GM19043 (cell line): ENCODE data around the gene STX8.

Experiments used
- ATAC-seq: cut with Tn5 transposase; IDR thresholded peaks from one replicate; pipeline ENCODE4 v1.9.1; 2021; ENCODE audit warnings: low read depth; ENCODE audit not compliant: unreplicated experiment

The STX8 gene

DNA sequence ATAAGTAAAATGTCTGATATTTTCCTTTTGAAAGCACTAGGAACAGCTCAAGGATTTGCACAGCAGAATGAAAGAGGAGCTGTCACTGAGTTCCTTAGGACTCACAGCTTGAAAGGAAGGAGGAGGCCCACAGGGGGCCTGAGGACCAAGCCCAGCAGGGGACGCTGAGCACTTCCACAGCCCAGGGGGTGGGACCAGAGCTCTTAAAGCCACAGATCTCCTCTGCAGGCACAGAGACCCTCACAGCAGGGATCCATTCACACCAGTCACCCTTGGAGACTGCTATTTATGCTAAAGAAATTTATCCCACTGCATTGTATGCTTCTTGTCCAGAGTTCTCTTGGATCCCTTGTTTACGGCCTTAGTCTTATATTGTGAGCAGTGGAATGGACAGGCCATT lies 253.3 kb downstream of the STX8 start:
- no peak for ATAC-seq

DNA sequence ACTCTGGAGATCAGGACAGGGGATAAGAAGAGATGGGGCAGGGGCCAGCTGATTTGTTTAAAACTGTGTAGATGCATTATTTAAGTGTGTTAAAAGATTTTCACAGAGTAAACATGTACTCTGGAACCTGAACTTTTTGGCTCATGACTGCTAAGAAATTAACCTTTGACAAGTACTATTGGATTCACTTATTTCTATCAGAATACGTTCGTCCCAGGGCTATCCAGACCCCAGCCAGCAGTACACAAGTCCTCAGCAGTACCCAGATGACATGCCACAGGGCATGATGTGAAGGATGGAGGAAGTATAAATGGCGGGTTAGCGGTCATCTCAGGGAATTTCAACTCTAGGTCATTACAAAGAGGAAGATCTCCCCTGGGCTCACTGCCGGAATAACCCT lies 253.7 kb downstream of the STX8 start:
- ATAC-seq: no peak

DNA sequence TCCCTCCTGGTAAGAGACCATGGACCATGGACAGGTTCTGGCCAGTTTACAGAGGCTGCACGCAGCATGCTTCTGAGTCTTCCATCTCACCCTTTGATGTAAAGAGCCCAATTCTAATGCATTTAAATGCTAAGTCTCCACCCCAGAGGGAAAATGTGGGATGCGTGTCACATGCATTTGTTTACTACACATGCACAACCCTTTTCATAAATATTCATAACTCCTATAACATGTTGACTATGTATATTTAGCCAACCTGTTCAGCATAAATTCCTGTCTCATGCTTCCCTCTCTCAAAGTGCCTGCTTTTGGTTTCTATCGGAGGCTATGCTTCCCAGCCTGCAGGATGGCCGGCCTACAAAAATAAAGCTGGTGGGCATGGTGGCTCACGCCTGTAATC lies 260.3 kb downstream of the STX8 start:
- ATAC-seq: no peak

DNA sequence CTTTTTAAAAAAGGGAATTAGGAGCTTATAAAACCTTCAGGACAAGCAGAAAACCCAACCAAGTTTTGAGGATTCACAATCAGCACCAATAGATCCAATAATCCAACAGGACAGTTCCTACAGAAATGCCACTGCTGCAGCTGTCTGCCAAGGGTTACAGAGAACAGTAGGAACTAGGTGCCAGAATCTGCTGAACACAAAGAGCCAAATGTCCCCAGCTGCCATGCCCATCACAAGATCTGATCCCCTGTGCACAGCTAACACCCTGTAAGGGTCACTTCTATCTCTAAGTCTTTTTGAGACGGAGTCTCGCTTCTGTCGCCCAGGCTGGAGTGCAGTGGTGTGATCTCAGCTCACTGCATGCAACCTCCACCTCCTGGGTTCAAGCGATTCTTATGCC lies 262.3 kb downstream of the STX8 start:
- ATAC-seq: no peak

DNA sequence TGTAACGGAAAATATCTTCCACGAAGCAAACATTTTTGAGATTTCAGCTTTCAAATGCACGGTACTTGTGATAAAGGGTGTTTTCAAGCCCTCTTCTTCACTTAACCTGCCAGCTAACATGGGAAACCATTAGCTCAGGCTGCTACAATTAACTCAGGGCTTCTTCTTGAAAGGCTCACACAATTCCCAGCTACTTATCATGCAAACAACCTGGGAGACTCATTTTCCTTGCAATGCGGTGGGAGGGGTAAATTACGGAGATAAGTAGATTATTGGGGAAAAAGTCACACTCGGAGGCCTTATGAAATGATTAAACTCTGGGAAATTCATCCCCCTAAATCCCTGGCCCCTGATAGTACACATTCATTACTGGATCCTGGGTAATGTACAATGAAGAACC lies 266.4 kb downstream of the STX8 start:
- ATAC-seq: no peak

DNA sequence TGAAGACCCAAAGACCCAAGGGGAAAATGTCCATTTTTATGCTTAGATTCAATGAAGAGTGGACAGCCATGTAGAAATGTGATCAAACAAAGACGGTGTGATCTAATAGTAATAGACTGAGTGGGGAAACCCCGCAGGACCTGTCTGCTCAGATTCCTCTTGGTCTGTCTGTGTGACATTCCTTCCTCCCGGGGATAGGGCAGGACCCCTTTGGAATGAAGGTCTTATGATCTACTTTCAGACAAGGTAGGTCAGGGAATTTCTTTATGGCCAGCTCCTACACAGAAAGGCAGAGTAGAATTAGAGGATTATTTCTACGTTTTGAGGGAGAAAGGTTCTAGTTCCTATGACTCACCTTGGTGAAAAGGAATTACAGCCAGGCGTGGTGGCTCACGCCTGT lies 267.6 kb downstream of the STX8 start:
- no peak for ATAC-seq

DNA sequence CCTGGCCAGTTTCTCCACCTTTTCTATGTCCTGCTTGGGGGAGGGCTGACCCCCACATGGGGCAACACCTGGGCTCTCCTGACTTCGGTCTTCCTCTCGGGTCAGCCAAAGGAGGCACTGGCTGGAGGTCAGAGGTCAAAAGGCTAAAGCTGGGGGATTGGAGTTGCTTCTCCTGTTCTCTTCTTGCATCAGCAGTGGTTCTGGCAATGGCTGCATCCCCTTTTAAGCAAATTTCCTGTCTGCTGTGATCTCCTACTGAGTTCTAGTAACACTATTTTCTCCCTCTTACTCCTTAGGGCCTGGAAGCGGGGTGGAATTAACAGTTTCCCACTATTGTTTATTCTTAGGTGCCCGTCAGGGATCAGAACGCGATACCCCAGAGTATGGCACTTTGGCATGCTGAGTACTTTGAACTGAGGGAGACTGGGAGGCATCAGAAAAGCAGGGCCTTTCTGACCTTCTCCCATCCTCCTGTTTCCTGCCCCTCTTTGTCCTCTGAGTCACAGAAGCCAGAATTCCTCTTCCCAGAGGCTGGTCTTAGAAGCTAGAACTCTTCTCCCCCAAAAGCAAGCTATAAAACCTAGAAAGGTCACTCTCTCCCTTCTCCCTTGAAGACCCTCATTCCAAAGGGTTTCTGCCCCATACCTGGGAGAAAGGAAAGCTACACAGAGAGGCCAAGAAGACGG lies 268.2 kb downstream of the STX8 start:
- ATAC-seq: no peak

DNA sequence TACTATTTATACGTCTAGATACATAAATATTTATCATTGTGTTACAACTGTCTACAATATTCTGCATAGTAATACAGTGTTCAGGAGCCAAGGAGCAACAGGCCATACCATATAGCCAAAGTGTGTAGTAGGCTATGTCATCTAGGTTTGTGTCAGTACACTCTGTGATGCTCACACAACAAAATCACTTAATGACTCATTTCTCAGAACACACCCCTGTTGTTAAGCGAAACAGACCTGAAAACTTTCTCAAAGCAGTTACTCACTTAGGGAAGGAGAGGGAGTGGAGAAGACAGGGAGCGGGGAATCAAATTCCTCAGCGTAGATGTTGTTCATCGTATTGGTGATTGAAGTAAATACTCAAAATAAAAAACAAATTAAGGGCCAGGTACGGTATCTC lies 269.5 kb downstream of the STX8 start:
- ATAC-seq: no peak

DNA sequence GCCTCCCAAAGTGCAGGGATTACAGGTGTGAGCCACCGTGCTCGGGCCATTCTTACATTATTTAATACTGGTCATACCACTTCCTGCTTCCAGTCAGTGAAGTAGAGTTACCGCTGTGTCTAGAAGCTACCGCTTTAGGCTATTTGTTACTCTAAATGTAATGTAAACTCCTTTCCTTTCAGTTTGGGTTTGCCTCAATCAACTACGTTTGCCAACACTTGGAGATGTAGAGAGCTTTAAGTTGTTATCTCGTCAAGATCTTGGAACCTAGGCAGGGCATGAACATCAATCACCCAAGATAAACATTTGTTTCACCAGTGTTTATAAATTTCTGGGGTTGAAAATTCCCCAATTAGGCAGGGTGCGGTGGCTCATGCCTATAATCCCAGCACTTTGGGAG lies 275.9 kb downstream of the STX8 start:
- no peak for ATAC-seq

DNA sequence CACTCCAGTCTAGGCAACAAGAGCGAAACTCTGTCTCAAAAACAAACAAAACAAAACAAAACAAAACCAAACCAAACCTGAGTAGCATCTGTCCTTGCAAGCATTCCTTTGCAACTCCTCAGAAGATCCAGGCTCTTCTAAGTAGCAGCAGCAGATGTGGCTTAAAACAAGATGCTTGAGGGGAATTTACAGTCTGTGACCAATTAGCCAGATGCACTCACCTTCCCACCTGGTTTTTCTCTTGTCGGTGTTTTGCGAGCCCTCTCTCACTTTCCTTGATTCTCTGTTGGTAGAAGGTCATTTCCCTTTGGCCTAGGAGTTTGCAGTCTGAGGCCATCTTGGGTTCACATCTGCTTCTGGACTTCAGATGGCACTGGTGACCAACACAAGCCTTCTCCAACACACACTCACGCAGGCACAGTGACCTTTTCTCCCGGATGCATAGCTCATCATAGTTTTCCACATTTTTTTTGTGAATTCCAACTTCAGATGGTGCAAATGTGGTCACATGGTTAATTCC lies 276.8 kb downstream of the STX8 start:
- no peak for ATAC-seq

DNA sequence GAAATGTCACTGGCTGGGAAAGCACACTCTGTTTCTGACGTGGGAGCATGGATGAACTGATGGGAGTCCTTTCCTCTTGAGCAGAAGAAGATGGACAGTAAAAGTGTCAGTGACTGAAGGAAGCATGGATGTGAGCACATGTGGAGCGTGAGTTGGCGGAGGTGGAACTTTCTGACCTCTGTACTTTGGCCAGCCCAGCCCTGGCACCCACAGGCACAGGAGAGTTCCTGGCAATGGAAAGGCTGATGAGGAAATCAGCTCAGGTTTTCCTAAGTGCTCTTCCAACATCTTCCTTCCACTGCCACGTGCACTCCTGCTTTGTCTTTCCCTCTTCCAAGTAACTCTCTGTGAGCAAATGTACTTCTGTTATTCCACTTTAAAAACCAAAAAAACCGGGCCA lies 277.5 kb downstream of the STX8 start:
- no peak for ATAC-seq

DNA sequence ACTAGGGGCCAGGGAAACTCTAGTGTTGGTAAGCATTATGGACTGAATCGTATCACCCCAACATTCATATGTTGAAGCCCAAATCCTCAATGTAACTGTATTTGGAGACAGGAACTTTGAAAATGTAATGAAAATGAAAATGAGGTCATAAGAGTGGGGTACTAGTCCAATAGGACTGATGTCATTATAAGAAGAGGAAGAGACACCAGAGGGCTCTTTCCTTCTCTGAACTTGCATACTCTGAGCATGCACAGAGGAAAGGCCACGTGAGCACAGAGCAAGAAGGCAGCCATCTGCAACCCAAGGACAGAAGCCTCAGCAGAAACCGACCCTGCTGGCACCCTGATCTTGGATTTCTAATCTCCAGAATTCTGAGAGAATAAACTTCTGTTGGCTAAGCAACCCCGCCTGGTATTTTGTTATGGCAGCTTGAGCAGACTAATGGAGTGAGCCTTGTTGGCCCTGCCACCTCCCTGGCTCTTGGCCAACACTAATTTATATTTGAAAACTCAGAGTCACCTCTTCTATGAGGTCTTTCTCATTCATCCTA lies 280.9 kb downstream of the STX8 start:
- no peak for ATAC-seq

DNA sequence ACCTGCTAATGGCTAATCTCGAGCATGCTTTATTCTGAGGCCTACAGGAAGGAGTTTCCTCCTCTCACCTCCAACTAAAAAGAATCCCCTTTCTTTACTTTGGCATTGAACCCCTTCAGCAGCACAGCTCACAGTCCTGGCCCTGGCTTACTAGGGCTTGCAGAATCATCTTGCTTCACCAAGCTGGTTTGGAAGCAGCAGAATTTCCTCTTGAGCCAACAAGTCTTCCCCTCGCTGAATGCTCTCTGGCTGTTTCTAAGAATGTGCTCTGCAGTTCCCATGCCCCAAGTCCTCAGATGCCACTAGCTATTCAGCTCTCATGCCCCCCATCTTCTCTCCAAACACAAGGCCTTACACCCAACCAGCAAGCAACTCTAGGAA lies 283.1 kb downstream of the STX8 start:
- ATAC-seq: no peak

DNA sequence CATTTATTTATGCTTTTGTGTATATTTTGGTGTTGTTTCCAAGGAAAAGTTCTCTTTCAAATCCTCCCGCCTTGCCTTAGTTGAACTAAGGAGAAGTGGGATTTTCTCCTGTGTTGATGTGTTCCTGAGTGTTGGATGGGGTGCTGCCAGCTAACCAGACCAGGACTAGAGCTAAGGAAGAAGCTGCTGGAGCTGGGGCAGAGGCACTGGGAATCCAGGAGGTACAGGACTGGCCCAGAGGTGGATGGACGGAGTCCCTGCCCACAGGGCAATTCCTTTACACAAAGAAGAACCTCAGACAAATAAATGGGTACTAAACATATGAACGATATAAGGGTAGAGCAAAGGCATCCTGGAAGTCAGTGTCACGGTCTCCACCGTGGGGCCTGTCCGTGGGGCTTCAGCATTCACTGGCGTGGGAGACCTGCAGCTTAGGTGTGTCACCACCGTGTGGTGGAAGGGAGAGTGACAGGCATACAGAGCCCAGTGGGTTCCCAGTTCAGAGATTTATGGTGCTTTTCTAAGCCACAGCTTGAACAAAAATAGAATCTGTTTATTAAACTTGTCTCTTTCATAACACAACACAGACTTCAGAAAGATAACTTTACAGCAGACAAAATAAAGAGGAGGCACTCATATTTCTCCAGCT lies 283.6 kb downstream of the STX8 start:
- ATAC-seq: no peak

DNA sequence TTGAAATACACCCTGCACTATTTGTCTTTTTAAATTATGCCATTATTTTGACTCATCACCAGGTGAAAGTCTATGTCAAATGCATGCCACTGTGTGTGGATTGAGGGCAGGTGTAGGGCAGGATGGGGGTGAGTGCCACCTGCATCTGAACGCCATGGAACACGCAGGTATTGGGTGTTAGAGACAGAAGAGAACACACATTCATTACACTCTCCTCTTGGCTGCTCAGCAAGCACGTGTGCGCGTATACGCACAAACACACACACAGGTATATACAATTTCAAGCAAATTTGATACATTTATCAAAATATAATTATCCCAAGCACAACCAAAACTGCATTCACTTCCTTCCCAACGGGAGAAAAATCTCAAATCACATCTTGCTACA lies 285.4 kb downstream of the STX8 start:
- no peak for ATAC-seq

DNA sequence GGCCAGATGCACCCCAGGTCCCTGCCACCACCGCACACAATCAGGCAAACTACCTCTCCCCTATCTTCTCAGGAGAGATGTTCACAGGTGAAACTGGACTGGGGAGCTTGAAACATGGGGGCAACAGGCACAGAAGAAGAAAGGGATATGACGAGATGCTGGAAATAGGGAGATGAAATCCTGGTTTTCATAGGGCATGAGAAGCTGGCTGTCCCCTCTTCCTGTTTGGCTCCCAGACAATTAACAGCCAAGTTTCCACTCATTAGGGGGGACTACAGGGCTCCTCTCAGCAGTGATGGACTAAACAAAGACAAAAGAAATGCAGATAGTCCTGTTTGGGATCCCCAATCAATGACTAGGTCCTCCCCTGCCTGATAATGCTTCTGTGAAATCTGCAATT lies 288.3 kb downstream of the STX8 start:
- no peak for ATAC-seq

DNA sequence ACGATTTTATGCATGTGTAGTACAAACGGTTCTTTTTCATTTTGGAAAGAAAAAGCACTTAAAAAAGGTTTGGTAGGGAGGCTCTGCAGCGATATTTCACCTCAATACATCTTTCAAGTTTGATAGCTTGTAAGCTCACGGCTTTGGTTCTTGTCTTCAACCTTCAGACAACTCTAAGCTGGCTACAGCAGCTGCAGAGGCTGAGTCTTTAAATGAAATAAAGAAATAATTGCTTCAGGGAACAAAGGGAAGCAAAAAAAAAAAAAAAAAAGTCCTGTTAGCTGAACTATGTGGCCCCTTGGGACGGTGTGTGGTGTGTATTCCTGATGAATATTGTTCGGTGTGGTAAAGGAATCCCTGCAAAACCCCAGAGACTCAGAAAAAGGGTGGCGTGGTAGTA lies 289.2 kb downstream of the STX8 start:
- ATAC-seq: no peak

DNA sequence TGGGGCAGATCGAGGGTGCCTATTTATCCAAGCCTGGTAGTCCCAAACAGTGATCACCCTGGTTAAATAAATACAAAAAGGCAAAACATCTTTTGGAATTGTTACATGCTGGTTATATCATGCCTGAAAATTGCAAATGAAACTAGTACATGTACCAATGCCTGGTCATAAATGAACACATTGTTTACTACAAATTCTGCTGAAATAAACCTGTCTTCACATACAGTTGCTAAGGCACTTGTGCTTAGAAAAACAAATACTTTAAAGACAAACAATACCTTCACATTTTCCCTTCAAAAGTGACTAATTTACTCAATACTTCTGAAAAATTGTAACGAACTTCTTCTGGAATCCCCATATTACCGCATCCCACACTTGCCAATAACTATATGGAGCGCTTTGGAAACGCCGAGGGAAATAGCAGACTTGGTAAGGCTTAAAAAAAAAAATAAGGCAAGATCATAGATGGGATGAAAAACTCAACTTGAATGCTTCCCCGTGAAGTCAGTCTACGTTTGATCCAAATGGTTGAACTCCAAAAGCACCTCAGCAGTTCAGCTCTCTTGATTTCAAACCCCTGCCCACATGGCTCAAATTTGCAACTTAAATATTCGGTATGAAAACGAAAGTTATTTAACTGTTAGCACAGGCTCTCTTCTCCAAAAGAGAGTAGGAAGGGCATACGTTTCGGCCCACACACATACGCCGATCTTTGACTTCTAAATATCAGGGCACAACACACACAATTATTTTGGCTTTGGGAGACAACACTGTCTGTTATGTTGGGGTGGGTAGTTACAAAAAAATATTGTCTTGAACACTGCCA lies 289.8 kb downstream of the STX8 start:
- ATAC-seq: no peak

DNA sequence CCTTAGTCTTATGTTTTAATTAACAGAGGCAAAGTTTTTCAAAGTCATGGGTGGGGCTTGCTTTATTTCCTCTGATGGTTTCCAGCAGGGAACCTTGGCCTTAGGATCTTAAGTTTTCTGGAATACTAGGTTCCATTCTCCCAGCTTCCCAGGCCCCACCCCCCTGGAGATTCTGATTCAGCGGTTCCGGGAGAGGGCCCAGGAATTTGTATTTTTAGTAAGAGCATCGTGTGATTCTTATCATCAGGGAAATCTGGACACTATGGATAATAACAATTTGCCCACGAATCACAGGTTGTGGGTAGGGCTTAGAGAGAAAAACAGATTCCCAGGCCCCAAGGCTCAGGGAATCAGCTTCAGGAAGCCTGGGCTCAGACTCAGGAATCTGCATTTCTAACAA lies 290.7 kb downstream of the STX8 start:
- ATAC-seq: no peak

DNA sequence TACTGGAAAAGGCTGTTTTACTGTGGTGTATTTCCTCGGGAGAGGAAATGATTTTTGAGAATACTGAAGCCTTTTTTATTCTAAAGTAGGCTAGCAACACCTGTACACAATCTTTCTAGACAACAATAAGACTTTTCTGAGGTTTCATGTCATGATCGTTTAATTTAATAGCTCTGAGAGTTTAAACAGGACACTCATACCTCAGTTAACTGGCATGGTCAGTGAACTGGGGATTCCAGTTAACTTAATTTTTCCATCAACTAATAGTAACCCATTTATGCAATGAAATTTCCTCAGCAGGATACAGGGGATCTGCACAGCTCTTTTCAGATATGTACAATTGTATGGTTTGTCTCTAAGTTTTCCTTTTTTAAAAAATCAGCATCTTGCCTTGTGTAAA lies 291.7 kb downstream of the STX8 start:
- no peak for ATAC-seq

DNA sequence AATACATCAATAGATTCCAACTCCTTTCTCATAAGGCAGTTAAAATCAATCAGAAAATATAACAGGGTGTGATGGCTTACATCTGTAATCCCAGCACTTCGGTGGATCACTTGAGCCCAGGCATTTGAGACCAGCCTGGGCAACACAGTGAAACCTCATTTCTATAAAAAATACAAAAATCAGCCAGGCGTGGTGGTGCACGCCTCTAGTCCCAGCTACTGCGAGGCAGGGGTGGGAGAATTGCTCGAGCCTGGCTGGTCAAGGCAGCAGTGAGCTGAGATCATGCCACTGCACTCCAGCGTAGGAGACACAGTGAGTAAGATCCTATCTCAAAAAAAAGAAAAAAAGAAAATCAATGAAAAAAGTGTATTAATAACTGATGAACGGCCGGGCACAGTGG lies 295.7 kb downstream of the STX8 start:
- ATAC-seq: no peak
